HEK293T (cell line): ENCODE data around the gene AKT1.

Source experiments
- CTCF ChIA-PET: fragments of 350-600 bp; formaldehyde crosslinking; extraction: SDS; loops from one replicate; lab custom pipeline; 2021; ENCODE audit warnings: antibody characterized with exemption, inconsistent platforms; lab: Yijun Ruan, JAX
- POLR2A ChIA-PET: fragments of 350-600 bp; formaldehyde crosslinking; extraction: SDS; loops from one replicate; lab custom pipeline; 2020; ENCODE audit warnings: antibody characterized with exemption, inconsistent platforms; lab: Yijun Ruan, JAX
- DNase-seq: peaks from one replicate; pipeline ENCODE4 v3.0.0; 2012; ENCODE audit warnings: mixed read lengths; ENCODE audit errors: extremely low spot score
- ARNT ChIP-seq: fragments of 450-650 bp; IDR thresholded peaks from 2 replicates; pipeline ENCODE4 v1.6.1; 2017; ENCODE audit warnings: mild to moderate bottlenecking
- BHLHE40 ChIP-seq: fragments of 450-650 bp; IDR thresholded peaks from 2 replicates; pipeline ENCODE4 v1.6.1; 2016; ENCODE audit warnings: mild to moderate bottlenecking, moderate library complexity, borderline replicate concordance
- CTBP1 ChIP-seq: fragments of 450-650 bp; IDR thresholded peaks from 2 replicates; pipeline ENCODE4 v1.6.1; 2016; ENCODE audit warnings: borderline replicate concordance
- ELF4 ChIP-seq: fragments of 450-650 bp; IDR thresholded peaks from 2 replicates; pipeline ENCODE4 v1.6.1; 2017; ENCODE audit warnings: antibody characterized with exemption
- FOXA1 ChIP-seq: fragments of 450-650 bp; IDR thresholded peaks from 2 replicates; pipeline ENCODE4 v1.6.1; 2016; ENCODE audit warnings: mild to moderate bottlenecking
- FOXK2 ChIP-seq: fragments of 450-650 bp; IDR thresholded peaks from 2 replicates; pipeline ENCODE4 v1.6.1; 2016; ENCODE audit warnings: mild to moderate bottlenecking
- FOXM1 ChIP-seq: fragments of 450-650 bp; IDR thresholded peaks from 2 replicates; pipeline ENCODE4 v1.6.1; 2017; ENCODE audit warnings: mild to moderate bottlenecking, borderline replicate concordance
- HDGF ChIP-seq: fragments of 450-650 bp; IDR thresholded peaks from 2 replicates; pipeline ENCODE4 v1.6.1; 2017; ENCODE audit warnings: antibody characterized with exemption, borderline replicate concordance
- L3MBTL2 ChIP-seq: fragments of 450-650 bp; conservative IDR thresholded peaks from 2 replicates; pipeline ENCODE4 v1.6.1; 2016; ENCODE audit warnings: mild to moderate bottlenecking
- LEF1 ChIP-seq: fragments of 450-650 bp; IDR thresholded peaks from 2 replicates; pipeline ENCODE4 v1.6.1; 2017; ENCODE audit warnings: mild to moderate bottlenecking, borderline replicate concordance
- NFRKB ChIP-seq: fragments of 450-650 bp; IDR thresholded peaks from 2 replicates; pipeline ENCODE4 v1.6.1; 2016; ENCODE audit warnings: mild to moderate bottlenecking, moderate library complexity
- PKNOX1 ChIP-seq: fragments of 450-650 bp; IDR thresholded peaks from 2 replicates; pipeline ENCODE4 v1.6.1; 2016
- SP1 ChIP-seq: fragments of 450-650 bp; IDR thresholded peaks from 2 replicates; pipeline ENCODE4 v1.6.1; 2017
- SUZ12 ChIP-seq: fragments of 450-650 bp; IDR thresholded peaks from 2 replicates; pipeline ENCODE4 v1.6.1; 2016; ENCODE audit warnings: mild to moderate bottlenecking
- TARDBP ChIP-seq: fragments of 450-650 bp; IDR thresholded peaks from 2 replicates; pipeline ENCODE4 v1.6.1; 2016
- ZNF384 ChIP-seq: fragments of 450-650 bp; IDR thresholded peaks from 2 replicates; pipeline ENCODE4 v1.6.1; 2016

Gene AKT1

DNA sequence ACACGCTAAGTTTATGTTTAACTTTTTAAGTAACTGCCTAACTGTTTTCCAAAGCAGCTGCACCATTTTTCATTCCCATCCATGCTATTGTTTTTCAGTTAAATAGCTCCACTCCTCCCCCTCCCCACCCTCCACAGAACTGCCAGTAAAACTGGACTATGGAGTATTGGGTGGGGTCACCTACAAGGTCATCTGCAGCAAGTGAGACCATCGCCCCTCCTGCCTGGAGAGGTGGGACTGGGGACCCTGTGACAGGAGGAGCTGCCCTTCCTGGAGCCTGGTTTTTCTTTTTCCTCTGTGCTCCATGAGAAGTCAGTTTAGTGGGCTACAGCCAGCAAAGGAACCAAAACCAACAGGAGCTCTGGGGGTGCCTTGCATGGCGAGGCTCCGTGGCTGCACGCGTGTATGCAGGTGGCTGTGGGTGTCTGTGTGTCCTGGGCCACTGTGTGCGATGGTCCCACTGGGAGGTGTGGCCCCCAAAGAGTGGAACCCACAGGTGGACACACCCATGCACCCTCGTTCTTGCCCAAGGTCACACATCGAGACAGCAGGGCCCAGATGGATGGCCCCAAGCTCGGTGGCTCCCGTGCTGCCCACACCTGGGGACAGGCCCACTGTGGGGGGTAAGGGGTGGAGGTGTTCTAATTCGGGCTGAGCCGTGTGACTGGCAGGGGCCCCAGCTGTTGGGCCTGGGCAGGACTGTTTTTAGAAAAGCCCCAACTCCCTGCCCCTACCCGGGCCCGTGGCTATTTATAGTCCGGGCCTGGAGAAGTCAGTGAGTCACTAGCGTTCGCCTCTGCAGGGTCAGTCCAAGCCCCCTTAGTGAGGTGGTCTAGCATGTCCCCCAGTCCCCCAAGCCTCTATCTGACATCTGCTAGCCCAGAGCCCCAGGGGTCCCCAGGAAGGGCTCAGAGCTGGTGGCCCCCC, 73.8 kb downstream of the AKT1 start:
- no peak for TF ChIP-seq HDGF
- TF ChIP-seq TARDBP = no peak
- TF ChIP-seq LEF1 = no peak
- no peak for TF ChIP-seq FOXK2
- TF ChIP-seq BHLHE40 = no peak
- TF ChIP-seq ELF4 = no peak
- no peak for TF ChIP-seq ZNF384
- TF ChIP-seq ARNT = no peak
- no peak for TF ChIP-seq FOXA1
- no peak for TF ChIP-seq SUZ12
- no peak for TF ChIP-seq L3MBTL2
- TF ChIP-seq NFRKB = no peak
- no peak for TF ChIP-seq SP1
- no peak for TF ChIP-seq PKNOX1
- no peak for TF ChIP-seq CTBP1
- no peak for TF ChIP-seq FOXM1
- no peak for DNase-seq
- ChIA-PET POLR2A (interaction anchor here (1.1 kb wide), 1 partner anchor 31 kb away, joined by 4 read pairs; the partner anchor contains the start of gene SIVA1), CTCF (interaction anchor here (0.5 kb wide), 1 partner anchor 28 kb away, joined by 3 read pairs; no protein-coding TSS in a partner anchor)
